GM21576 (cell line): ENCODE measurements around the gene FANCL.
"Not testable (repeated sequence)": the region's sequence is repeated elsewhere in the genome, so short reads cannot be mapped to it uniquely, and the experiment has no call there.

Source experiments
- ATAC-seq: cut with Tn5 transposase; IDR thresholded peaks from one replicate; pipeline ENCODE4 v1.9.1; 2021; ENCODE audit warnings: mild to moderate bottlenecking, moderate library complexity; ENCODE audit not compliant: unreplicated experiment

FANCL gene

DNA sequence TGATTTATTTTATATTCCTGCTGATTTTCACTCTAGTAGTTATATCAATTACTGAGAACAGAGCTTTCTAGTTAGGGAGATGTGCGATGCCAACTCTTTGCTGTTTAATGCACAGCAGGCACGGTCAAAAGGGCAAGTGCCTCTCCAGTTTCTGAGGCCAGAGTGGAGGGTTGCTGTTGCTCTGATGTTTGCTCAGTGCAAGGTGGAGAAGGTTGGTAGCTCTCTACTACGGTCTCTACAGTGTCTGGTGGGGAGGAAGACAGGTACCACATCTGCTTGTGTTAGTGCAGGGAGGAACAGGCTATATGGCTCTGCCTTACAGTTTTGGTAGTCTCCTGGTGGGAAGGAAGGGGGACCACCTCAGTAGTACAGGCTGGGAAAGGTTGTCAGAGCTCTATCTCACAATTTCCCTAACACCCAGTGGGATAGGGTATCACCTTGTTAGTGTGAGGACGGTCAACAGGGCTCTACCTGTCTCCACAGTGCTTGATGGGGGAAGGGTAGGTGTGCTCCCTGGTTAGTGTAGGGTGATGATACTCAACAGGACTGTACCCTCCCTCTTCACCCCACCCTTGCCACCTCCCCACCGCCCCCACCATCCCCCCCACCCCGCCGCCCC, 85.9 kb downstream of the FANCL start:
- no peak for ATAC-seq

DNA sequence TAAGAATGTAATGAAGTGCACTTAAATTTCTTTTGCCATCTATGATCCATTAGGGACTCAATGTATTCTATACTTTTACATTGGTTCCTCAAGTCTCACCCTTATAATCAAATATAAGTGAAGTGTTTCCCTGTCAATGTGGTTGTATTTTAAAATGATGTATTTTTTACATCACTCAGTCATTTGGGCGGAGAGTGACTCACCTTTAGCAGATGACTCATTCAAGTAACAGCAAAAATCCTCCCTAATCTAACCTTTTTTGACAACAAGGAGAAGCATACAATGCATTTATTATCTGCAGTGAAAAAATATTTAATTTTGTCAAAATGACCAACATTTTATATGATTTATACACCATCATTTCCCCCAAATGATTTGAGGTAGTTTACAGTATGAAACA, 94.4 kb downstream of the FANCL start:
- no peak for ATAC-seq

DNA sequence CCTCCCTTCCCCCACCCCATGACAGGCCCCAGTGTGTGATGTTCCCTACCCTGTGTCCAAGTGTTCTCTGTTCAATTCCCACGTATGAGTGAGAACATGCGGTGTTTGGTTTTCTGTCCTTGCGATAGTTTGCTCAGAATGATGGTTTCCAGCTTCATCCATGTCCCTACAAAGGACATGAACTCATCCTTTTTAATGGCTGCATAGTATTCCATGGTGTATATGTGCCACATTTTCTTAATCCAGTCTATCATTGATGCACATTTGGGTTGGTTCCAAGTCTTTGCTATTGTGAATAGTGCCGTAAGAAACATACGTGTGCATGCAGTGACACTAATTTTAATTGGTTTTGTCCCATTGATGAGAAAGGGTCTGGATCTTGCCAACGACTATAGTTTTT, 95.4 kb downstream of the FANCL start:
- ATAC-seq, result not testable (repeated sequence)

DNA sequence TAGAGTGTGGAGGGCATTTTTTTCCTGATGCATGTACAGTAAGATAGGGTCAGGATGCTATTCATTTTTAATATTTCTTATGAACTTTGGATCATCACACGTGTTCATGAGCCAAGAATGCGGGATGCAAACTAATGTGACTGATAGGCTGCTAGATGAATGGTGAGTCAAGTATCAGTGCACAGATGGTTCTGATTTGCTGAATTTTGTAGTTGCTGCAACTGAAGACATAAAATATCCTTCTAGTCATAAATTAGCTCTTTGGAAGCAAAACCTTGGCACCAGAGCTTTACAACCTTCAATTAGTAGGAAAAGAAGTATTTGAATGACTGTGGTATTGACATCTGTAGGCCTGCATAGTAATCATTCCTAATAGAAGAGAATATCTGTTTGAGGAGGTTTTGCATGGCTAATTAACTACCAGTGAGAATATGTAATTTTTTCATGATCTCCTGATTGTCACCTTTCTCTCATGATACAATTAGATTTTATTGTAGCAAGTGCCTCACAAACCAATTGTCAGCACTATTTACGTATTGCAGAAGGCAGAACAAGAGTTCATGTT, 100.5 kb downstream of the FANCL start:
- ATAC-seq, result no peak

DNA sequence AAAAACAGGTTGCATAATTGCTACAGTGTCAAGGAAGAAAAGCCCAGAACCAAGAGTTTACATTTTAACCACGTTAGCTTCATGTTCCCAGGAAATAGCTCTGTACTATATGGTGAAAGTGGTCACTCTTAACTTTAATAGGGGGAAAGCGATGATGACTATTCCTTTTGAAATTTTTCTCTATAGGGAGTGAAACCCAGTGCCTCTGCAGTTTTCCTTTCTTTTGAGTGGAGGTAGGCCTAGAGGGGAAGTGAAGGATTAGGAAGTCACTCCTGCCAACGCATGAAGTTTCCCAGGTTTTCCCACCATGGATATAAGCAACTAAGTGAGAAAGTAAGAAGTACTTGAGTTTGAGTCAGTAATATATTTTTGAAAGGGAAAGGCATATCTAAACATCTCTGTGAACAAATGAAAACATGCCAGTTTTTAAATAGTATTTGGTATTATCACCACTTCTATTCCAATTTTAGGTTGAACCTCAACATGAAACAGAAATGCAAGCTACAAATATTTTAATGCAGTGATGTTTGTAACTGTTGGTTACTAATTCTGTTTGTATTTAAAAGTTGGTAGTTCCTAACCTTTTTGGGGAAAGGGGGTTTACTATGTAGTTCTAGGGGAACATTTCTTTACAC, 102.6 kb downstream of the FANCL start:
- no peak for ATAC-seq

GRCh38 chr2:58137856-58138255, 103.3 kb downstream of the FANCL start:
- ATAC-seq, result no peak

DNA sequence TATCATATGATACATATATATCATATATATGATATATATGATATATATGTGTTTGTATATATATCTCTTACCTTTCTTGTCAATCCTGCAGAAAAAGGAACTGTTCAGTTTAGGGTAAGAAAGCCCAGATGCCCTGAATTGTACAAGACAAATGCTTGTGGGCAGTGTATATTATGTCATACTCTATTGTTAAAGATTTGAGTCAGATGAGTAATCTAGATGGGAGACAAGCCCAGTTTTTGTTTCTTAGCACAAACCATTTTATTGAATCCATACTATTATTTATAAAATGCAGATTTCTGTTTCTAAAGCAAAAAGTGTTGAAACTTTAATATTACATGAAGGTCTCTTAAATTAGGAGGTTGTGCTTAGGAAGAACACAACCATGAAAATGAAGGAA, 103.9 kb downstream of the FANCL start:
- no peak for ATAC-seq

DNA sequence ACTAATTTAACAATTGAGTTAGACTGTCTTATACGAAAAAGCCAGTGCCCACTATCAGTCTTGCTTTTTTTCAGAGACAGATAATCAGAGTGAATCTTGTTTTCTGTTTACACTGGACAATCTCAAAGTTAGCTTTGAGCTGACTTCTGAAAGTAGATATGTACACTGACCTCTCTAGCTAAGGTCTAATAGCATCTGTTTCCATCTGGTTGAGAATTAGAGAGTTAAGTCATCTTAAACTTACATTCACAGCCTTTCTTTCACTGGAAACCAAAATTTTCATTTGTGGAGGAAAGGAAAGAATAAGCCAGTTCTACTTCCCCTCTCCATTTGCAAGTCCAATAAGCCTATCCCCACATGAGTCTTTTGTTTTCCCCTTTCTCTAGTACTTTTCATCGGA, 105.3 kb downstream of the FANCL start:
- ATAC-seq, result no peak

DNA sequence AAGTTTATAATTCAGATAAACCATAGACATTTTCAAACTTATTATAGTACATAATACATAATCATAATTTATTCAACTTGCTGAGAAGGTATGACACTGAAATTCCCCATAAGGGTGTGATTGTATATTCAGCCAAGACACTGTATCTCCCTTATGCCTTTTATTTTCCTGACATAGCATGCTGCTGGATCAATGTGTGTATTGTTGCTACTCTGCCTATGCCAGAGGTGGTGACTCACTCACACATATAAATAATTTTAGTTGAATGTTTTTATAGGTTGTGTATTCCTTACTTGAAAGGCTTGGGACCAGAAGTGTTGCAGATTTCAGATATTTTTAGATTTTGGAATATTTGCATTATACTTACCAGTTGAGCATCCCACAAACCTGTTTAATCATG, 107.7 kb downstream of the FANCL start:
- ATAC-seq, result no peak

DNA sequence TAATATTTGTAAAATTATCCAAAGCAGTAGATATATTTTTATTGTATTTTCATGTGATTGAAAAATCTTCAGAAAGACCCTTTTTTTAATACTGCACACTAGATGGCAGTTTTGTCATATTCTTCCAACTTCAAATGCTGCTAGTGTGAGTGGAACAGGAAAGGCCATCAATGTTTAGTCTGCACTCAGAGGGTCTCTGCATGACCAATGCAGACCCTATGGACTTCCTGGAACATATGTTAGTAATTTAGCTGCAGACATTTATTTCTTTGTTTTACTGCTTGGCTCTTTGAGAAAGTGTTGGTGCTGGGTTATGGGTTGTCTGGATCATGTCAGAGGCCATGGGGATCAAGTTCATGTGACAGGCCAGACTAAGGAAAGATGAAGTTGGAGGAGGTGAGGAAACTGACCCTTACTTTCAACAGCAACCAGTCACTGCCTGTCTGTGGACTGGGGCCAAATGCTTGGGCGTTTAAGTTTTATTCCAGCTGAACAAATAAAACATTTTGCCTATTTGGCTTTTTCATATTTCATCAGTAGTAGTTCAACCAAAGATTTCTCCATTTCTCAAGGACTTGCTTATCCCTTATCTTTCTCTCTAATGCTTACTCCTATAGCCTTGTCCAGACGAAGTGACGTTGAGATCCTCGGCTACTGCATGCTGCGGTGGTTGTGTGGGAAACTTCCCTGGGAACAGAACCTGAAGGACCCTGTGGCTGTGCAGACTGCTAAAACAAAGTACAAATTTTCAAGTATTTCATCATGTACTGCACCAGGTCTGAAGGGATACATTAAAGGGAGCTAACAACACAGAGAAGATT, 109.7 kb downstream of the FANCL start:
- ATAC-seq, result no peak

DNA sequence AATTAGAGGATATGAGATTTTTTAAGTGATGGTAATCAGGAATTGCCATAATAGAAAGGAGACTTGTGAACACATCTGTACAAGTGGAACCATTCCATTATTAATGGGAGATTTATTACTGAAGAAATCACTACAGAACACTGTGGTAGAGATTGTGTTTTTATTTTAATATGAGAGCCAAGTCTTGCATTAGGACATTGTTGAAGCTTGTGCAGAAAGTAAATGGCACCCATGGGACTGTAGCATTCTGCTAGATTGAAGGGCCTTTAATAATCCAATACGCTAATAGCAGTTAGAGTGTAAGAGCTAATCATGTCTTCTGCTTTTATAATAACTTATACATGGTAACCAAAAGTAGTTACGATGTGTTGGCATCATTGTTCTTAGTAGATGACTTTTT, 110.9 kb downstream of the FANCL start:
- ATAC-seq, result no peak

GRCh38 chr2:58127111-58127510, 114.0 kb downstream of the FANCL start:
- ATAC-seq, result no peak

GRCh38 chr2:58122540-58122939, 118.6 kb downstream of the FANCL start:
- no peak for ATAC-seq

- ATAC-seq, result no peak
Measured at GRCh38 chr2:58122040-58122439, 119.1 kb downstream of the FANCL start.

- ATAC-seq, result no peak
Measured at GRCh38 chr2:58120626-58121229, 120.4 kb downstream of the FANCL start.

DNA sequence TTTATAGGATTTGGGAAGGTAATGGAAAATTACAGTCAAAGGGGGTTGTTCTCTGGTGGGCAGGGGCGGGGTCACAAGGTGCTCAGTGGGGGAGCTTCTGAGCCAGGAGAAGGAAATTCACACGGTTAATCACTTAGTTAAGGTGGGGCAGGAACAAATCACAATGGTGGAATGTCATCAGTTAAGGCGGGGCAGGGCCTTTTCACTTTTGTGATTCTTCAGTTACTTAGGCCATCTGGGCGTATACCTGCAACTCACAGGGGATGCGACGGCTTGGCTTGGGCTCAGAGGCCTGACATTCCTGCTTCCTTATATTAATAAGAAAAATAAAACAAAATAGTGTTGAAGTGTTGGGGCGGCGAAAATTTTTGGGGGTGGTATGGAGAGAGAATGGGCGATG, 127.6 kb downstream of the FANCL start:
- not testable (repeated sequence) for ATAC-seq

GRCh38 chr2:58110765-58111164, 130.4 kb downstream of the FANCL start:
- no peak for ATAC-seq

- no peak for ATAC-seq
Measured at GRCh38 chr2:58109481-58109880, 131.6 kb downstream of the FANCL start.
